ENCODE results near the gene CAMTA1. TPM values are rescaled to one million over a fixed set of nuclear protein-coding genes. Genes with fewer than 3 reads are reported as not detected.

CAMTA1 gene
- total RNA-seq, 1 donor from 2014 or later, result 77.6 TPM

DNA sequence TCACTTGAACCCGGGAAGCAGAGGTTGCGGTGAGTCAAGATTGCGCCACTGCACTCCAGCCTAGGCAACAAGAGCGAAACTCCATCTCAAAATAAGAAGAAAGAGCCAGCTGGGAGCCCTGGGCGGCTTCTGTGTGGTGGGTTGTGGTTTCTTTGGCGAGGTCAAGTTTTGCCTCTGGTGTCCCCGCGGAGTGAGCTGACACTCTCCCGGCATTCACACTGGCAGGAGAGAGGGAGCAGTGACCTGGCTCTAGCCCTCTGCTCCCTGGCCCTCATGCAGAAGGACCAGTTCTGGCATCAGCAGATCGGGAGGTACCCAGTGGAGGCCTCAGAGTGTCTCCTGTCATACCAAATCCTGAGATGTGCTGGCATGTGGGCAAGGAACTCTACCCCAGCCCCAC, 904.8 kb downstream of the CAMTA1 start:
- Mint-ChIP-seq H3K27me3 (ENCODE audit: low read depth, unreplicated experiment) (peaks cover 59% of the 10 kb centered on the region), H3K4me1 (ENCODE audit: low read depth, unreplicated experiment) (no peaks in the 10 kb centered on the region), H3K4me3 (ENCODE audit: unreplicated experiment) (no peak overlapping the region), H3K36me3 (ENCODE audit: low read depth, unreplicated experiment) (peaks cover 6% of the 10 kb centered on the region), H3K9me3 (ENCODE audit: unreplicated experiment) (peaks cover 30% of the 10 kb centered on the region), H3K27ac (ENCODE audit: unreplicated experiment) (no peak overlapping the region)
- Histone ChIP-seq H3K9ac (ENCODE audit: low read length) (no peak overlapping the region), H3K27me3 (ENCODE audit: insufficient read depth, low read length) (peaks cover 9% of the 10 kb centered on the region), H4K20me1 (ENCODE audit: insufficient read depth, low read length) (no peaks in the 10 kb centered on the region), H3K79me2 (ENCODE audit: insufficient read depth, low read length) (no peaks in the 10 kb centered on the region), H3K4me2 (ENCODE audit: low read length) (no peak overlapping the region), H3K36me3 (ENCODE audit: insufficient read depth, low read length) (no peaks in the 10 kb centered on the region), H3K4me3 (ENCODE audit: insufficient read depth, low read depth, low read length) (no peak overlapping the region), H3K27ac (ENCODE audit: low read depth, low read length) (no peak overlapping the region), H2AFZ (ENCODE audit: low read depth, low read length) (no peak overlapping the region), H3K9me3 (ENCODE audit: insufficient read depth, low read depth, low read length) (peaks cover 8% of the 10 kb centered on the region), H3K4me1 (ENCODE audit: insufficient read depth, low read length) (no peaks in the 10 kb centered on the region)
- FAIRE-seq, result no peak
- TF ChIP-seq, protein P1, sequence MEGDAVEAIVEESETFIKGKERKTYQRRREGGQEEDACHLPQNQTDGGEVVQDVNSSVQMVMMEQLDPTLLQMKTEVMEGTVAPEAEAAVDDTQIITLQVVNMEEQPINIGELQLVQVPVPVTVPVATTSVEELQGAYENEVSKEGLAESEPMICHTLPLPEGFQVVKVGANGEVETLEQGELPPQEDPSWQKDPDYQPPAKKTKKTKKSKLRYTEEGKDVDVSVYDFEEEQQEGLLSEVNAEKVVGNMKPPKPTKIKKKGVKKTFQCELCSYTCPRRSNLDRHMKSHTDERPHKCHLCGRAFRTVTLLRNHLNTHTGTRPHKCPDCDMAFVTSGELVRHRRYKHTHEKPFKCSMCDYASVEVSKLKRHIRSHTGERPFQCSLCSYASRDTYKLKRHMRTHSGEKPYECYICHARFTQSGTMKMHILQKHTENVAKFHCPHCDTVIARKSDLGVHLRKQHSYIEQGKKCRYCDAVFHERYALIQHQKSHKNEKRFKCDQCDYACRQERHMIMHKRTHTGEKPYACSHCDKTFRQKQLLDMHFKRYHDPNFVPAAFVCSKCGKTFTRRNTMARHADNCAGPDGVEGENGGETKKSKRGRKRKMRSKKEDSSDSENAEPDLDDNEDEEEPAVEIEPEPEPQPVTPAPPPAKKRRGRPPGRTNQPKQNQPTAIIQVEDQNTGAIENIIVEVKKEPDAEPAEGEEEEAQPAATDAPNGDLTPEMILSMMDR (IDR thresholded peaks at IDR 0.05; ENCODE audit: insufficient read depth, low read depth, low read length), result no peak
- TF ChIP-seq EZH2 (IDR thresholded peaks at IDR 0.05; ENCODE audit: insufficient read depth, low read length), result no peak
- DNase-seq (ENCODE audit: low read depth), result no peak

DNA sequence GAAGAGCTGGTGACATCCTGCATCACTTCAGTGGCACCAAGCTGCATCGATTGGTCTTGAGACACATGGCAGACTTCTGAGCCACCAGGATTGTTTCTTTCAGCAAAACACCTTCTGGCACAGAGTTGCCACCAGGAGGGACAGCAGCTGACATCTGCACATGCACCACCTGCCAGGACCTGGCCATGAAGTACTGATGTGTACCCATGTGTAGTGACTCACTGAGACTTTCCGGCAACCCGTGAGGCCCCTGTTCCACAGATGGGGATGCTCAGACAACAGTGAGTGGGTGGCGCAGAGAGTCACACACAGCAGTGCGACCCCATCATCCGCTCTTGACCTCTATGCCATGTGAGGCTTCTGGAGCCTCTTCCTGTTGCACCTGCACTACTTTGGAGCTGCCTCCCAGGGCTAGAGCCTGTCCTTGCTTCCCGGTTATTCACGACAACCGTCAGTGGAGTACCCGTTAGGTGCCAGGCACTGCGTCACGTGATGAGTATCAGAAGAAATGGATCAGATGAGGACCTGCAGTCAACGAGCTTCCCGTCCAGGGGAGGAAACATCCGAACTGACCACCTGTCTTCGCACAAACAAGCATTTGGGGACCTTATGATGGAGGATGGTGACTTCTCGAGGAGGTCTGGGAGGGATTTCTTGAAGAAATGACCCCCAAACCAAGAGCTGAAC, 905.4 kb downstream of the CAMTA1 start:
- Histone ChIP-seq H3K27me3 (ENCODE audit: insufficient read depth, low read length) (peaks cover 9% of the 10 kb centered on the region), H3K9ac (ENCODE audit: low read length) (no peak overlapping the region), H4K20me1 (ENCODE audit: insufficient read depth, low read length) (no peaks in the 10 kb centered on the region), H3K36me3 (ENCODE audit: insufficient read depth, low read length) (no peaks in the 10 kb centered on the region), H3K4me3 (ENCODE audit: insufficient read depth, low read depth, low read length) (no peak overlapping the region), H3K9me3 (ENCODE audit: insufficient read depth, low read depth, low read length) (peaks cover 8% of the 10 kb centered on the region), H3K27ac (ENCODE audit: low read depth, low read length) (no peak overlapping the region), H2AFZ (ENCODE audit: low read depth, low read length) (no peak overlapping the region), H3K4me1 (ENCODE audit: insufficient read depth, low read length) (no peaks in the 10 kb centered on the region), H3K79me2 (ENCODE audit: insufficient read depth, low read length) (no peaks in the 10 kb centered on the region), H3K4me2 (ENCODE audit: low read length) (no peak overlapping the region)
- peaks cover 59% of the 10 kb centered on the region for H3K27me3 Mint-ChIP-seq (ENCODE audit: low read depth, unreplicated experiment)
- H3K9me3 Mint-ChIP-seq (ENCODE audit: unreplicated experiment), result peaks cover 29% of the 10 kb centered on the region
- DNase-seq (ENCODE audit: low read depth) (no peak), FAIRE-seq (no peak)
- peaks cover 6% of the 10 kb centered on the region for H3K36me3 Mint-ChIP-seq (ENCODE audit: low read depth, unreplicated experiment)
- H3K4me3 Mint-ChIP-seq (ENCODE audit: unreplicated experiment), result no peak overlapping the region
- TF ChIP-seq EZH2 (IDR thresholded peaks at IDR 0.05; ENCODE audit: insufficient read depth, low read length), result no peak
- TF ChIP-seq, protein P1 (IDR thresholded peaks at IDR 0.05; ENCODE audit: insufficient read depth, low read depth, low read length), result no peak
- no peak overlapping the region for H3K27ac Mint-ChIP-seq (ENCODE audit: unreplicated experiment)
- H3K4me1 Mint-ChIP-seq (ENCODE audit: low read depth, unreplicated experiment), result no peaks in the 10 kb centered on the region

DNA sequence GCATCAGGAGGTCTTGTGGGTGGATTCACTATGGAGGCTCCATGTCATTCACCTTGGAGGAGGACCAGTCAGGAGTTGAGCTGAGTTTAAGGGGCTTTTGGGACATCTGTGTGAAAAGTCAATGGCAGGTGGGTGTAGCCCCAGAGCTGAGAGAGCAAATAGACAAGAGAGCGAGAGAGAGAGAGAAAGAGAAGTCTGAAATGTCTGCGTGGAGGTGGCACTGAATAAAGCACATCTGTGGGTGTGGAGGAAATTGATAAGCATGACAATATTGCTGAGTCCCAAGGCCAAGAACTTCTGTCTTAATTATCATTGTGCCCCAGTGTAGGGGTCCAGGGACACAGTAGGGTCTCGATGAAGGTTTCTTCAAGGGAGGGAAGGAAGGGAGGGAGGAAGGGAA, 906.3 kb downstream of the CAMTA1 start:
- no peak overlapping the region for H2AFZ ChIP-seq (ENCODE audit: low read depth, low read length)
- no peak overlapping the region for H3K4me3 ChIP-seq (ENCODE audit: insufficient read depth, low read depth, low read length)
- Mint-ChIP-seq H3K4me3 (ENCODE audit: unreplicated experiment) (no peak overlapping the region), H3K27ac (ENCODE audit: unreplicated experiment) (no peak overlapping the region), H3K27me3 (ENCODE audit: low read depth, unreplicated experiment) (peaks cover 56% of the 10 kb centered on the region), H3K9me3 (ENCODE audit: unreplicated experiment) (peaks cover 28% of the 10 kb centered on the region), H3K36me3 (ENCODE audit: low read depth, unreplicated experiment) (peaks cover 6% of the 10 kb centered on the region), H3K4me1 (ENCODE audit: low read depth, unreplicated experiment) (no peaks in the 10 kb centered on the region)
- H4K20me1 ChIP-seq (ENCODE audit: insufficient read depth, low read length), result no peaks in the 10 kb centered on the region
- no peak overlapping the region for H3K9ac ChIP-seq (ENCODE audit: low read length)
- no peaks in the 10 kb centered on the region for H3K4me1 ChIP-seq (ENCODE audit: insufficient read depth, low read length)
- no peak overlapping the region for H3K4me2 ChIP-seq (ENCODE audit: low read length)
- H3K36me3 ChIP-seq (ENCODE audit: insufficient read depth, low read length), result no peaks in the 10 kb centered on the region
- TF ChIP-seq, protein P1 (IDR thresholded peaks at IDR 0.05; ENCODE audit: insufficient read depth, low read depth, low read length), result no peak
- H3K9me3 ChIP-seq (ENCODE audit: insufficient read depth, low read depth, low read length), result peaks cover 8% of the 10 kb centered on the region
- no peak overlapping the region for H3K27ac ChIP-seq (ENCODE audit: low read depth, low read length)
- FAIRE-seq (no peak), DNase-seq (ENCODE audit: low read depth) (no peak)
- H3K79me2 ChIP-seq (ENCODE audit: insufficient read depth, low read length), result no peaks in the 10 kb centered on the region
- peaks cover 7% of the 10 kb centered on the region for H3K27me3 ChIP-seq (ENCODE audit: insufficient read depth, low read length)

All from astrocyte (in vitro differentiated cells and primary cell).